ENCODE results near the gene GPBAR1. TPM values are rescaled to one million over a fixed set of nuclear protein-coding genes. Genes with fewer than 3 reads are reported as not detected.
A peak's percentile ranks its signal among the peaks of the same experiment; 100 is the strongest.
"Not testable (repeated sequence)": the region's sequence is repeated elsewhere in the genome, so short reads cannot be mapped to it uniquely, and the experiment has no call there.

GPBAR1 gene
- total RNA-seq, 1 experiment from 2014 or later, result not detected

DNA sequence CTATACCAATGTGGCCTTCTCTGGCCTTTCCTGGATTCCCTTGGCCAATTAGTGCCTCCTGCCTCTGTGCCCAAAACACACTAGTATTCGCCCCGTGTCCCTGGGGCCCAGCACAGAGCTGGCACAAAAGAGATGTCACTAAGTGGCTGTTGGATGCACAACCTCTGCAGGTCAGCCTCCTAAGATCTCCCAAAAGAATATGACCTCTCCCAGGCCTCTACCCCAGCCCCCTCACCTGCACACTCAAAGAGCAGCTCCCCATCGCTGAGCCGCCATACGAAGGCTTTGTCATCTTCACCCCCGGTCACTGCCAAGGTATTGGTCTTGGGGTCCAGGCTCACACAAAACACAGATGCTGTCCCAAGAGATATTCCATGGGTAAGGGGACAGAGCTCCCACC is 6.4 kb downstream of the GPBAR1 start:
- DNase-seq (ENCODE audit: low read depth), result no peak

DNA sequence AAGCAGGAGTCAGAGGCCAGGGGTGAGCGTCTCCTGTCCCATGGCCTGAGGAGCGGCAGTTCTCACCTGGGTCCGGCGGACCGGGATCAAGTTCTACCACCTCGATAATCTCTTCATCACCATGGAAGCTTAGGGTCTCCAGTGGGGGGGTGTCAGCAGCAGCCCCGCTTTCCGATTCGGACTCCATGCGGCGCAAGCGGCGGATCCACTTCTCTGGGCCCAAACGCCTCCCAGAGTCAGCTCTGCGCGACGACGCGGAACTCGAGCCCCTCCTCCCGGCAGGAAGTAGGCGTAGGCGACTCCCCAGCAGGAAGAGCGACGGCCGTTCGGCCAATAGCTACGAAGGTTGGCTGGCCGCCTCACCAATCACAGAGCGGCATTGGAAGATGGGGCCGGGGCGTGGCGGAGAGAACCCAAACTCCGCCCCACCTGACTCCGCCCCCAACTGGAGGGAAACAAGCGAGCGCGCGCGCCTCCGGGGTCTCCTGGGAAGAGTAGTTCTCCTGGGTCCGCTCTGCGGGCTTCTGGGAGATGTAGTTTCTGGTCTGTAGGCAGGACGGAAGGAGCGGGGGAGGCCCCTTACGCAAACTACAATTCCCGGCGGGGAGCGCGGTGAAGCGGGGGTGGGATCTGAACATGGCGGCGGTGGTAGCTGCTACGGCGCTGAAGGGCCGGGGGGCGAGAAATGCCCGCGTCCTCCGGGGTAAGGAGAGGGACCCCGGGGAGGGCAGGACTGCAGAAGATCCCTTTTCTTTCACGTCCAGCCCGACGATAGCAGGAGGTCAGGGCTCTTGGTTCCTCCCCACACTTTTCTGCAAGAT is 9.3 kb downstream of the GPBAR1 start, which contains the start of the genes AAMP and PNKD:
AAMP (minus strand) TSS at position 238 of the 821 bp plus-strand sequence; CDS start at position 187, 51 bp downstream.
PNKD (plus strand) TSS at position 620 of the 821 bp plus-strand sequence; CDS start at position 637, 17 bp downstream.
- peak; percentile 99 for DNase-seq (ENCODE audit: low read depth)

DNA sequence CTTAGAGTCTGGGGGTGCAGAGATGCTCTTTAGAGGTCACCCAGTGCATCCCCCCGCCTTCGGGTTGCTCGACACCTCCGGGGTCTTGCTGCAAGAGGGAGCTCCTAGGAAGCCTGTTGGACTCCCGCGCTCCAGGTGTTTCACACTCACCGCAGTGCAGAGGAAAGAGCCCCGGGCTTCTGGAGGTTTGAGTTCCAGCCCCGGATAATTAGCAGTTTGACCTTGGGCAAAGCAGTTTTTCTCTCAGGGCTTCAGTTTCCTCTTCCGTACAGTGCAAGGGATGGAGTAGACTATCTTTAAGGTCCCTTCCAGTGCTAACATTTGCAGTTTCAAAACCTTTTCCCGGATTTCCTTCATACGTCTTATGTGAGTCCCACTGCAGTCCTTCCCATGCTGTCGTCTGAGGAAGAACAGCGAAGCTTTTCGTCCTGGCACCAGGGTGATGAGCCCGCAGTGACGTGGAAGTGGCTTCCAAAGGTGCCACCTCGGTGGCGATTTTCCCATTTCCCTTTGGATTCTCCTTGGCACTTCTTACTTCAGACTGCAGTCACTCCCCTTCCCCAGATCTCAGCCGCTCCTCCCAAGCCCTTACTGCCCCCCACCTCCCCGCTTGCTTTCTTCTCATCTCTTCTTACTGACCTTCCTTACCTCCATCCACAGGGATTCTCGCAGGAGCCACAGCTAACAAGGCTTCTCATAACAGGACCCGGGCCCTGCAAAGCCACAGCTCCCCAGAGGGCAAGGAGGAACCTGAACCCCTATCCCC is 10.1 kb downstream of the GPBAR1 start:
- DNase-seq (ENCODE audit: low read depth), result no peak

DNA sequence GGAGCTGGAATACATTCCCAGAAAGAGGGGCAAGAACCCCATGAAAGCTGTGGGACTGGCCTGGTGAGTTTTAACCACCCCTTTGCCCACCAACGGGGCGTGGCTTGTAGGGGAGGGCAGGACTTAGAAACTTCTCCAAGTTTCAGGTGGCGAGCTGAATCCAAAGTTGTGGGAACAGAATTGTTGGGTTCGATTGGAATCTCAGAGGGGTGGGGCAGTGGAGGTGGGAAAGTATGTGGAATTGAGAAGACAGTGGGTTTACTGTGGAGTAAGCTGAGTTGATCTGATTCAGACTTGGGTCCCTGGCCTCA is 10.6 kb downstream of the GPBAR1 start:
- no peak for DNase-seq (ENCODE audit: low read depth)

DNA sequence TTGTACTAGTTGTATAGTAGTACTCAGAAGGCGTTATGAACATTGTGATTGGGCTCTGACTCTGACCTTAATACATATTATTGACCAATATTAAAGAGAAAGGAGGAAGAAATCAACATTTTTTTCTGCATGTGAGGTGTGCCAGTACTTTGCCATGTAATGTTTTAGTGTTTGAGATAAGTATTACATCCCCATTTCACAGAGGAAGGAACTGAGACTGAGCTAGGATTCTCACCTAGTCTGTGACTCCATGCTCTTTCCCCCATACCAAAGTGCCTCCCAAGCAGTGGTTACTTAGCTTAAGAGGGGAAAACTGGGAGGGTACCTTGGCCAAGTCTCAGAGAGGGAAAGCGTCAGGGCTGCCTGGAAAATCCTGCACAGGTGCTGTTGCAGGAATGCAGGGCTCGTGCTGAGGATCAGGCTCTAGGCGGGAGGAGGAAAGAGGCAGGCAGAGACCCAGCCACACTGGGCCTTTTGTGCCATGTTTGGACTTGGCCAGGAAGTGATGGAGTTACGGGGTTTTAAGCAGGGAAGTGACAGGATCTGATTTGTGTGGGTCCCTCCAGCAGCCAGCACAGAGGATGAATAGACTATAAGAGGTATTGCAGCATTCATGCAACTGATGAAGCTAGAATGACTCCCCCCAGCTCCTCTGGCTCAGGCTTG is 11.2 kb downstream of the GPBAR1 start:
- no peak for DNase-seq (ENCODE audit: low read depth)

DNA sequence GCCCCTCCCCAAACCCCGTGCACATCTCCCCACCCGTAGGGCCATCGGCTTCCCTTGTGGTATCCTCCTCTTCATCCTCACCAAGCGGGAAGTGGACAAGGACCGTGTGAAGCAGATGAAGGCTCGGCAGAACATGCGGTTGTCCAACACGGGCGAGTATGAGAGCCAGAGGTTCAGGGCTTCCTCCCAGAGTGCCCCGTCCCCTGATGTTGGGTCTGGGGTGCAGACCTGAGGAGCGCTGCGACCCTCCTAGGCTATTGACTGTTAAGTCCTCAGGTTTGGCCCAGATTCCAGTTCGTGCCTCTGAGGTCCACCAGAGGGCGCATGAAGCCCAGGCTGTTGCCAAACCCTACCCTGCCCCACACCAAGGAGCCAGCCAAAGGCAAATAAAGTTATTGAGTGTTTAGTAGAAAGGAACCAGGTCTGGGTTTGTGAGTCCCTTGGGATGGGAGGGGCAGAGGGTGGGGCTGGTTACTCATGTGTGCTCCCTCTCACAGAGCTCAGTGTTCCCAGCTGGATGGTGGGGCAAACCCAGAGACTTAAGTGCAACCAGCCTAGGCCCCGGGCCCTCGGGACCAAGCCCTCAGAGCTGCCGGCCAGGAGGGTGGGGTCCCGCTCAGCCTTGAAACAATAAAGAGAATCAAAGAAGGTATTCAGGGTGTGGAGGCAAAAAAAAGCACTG is 11.9 kb downstream of the GPBAR1 start:
- peak; percentile 90 for DNase-seq (ENCODE audit: low read depth)

DNA sequence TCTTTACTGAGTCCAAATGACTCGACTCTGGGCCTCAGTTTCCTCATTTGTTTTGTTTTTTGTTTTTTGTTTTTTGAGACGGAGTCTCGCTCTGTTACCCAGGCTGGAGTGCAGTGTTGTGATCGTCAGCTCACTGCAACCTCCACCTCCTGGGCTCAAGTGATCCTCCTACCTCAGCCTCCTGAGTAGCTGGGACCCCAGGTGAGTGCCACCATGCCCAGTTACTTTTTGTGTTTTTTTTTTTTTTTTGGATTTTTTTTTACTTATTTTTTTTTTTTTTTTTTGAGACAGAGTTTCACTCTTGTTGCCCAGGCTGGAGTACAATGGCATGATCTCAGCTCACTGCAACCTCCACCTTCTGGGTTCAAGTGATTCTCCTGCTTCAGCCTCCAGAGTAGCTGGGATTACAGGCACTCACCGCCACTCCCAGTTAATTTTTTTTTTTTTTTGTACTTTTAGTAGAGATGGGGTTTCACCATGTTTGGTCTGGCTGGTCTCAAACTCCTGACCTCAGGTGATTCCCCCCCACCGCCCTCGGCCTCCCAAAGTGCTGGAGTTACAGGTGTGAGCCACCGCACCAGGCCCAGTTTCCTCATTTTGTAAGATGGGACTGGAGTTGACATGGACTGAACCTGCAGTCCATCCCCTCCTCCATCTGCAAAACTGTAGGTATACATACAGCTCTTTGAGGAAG is 12.5 kb downstream of the GPBAR1 start:
- not testable (repeated sequence) for DNase-seq (ENCODE audit: low read depth)

DNA sequence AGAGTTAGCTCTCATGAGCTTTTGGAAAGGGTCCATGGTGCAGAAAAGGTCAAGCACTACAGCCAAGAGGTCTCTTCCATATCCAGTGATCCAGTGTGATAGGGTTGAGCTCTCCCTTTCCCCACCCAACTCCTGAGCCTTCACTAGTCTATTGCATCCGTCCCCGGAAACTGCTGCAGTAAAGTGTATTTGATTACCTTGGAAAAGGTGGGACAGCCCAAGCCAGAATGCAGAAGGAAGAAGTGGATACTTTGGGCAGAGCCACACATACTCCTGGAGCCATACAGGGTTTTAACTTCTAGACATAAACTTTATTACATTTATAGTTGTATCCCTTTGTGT is 13.1 kb downstream of the GPBAR1 start:
- no peak for DNase-seq (ENCODE audit: low read depth)

DNA sequence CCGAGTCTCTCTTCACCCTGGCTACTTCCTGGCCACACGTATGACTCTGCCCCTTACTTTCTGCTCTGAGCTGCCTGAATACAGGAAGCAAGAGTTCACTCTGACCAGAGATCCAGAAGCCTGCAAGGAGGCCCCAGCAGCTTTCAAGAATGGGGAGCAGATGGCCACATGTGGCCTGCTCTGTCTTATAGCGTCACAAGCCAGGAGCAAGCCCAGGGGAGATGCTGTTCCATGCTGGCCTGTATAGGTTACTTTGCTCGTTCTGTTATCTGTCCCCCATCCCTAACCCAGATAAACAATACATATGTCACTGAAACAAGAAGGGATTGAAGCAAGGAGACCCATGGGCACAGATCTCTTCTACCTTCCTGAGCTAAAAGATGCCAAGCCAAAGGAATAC is 13.8 kb downstream of the GPBAR1 start:
- DNase-seq (ENCODE audit: low read depth), result no peak

DNA sequence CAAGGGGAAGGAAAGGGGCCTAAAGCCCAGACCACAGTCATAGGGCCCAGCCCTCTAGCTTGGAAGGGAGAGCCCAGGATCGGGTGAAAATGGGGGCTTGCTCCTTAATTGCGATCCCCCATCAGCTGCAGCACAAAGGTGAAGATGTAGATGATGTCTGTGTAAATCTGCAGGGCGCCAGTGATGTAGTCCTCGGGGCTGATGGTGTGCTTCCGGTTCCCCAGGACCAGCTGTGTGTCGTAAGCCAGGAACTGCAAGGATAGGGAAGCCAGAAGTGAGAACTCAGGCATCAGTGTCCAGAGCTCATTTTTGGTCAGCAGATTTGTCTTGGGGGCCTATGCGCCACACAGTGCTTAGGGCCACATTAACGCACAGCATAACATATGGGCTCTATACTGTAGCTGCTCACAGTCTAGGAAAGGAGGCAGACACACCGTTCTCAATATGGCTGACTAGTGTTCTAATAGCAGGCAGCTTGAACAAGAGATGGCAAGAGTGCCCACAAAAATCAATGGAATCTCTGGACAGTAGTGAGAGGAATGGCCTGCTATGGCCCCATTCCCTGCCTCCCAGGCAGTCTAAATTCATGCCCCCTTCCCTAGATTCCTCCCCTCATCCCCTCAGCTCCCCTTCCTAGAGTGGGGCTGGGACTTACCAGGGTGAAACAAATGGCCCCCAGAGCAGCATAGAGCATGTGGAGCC is 14.7 kb downstream of the GPBAR1 start:
- no peak for DNase-seq (ENCODE audit: low read depth)

DNA sequence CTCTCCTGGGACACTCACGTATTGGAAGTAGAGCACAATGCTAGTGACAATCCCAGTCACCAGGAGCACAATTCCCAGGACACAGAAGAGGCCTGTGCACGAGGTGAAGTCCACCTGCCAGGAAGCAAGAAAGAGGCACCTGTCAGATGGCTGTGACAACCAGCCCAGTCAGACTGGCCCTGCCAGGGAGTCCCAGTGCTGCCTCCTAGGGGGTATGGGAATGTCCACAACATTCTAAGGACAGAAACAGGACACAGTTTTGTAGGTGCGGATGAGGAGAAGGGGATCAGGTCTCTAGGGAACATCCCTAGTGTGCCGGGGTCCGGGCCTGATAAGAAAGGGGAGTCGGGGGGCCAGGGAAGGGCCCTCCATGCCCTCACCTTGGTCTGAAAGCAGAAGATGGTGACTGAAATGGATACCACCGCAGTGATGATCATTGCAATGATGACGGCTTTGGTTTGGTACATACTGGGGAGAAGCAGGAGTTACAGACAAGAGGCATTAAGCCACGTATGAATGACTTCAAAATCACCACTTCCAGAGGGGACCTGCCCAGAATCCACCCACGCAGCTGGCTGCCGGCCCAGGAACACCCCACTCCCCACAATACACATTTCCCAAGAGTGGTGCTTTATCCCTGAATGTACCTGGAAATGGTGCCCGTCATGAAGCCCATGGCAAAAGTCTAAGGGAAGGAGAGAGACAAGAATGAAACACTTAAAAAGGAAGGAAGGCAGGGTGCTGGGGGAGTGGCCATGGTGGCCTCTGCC is 16.4 kb downstream of the GPBAR1 start:
- DNase-seq (ENCODE audit: low read depth), result no peak

DNA sequence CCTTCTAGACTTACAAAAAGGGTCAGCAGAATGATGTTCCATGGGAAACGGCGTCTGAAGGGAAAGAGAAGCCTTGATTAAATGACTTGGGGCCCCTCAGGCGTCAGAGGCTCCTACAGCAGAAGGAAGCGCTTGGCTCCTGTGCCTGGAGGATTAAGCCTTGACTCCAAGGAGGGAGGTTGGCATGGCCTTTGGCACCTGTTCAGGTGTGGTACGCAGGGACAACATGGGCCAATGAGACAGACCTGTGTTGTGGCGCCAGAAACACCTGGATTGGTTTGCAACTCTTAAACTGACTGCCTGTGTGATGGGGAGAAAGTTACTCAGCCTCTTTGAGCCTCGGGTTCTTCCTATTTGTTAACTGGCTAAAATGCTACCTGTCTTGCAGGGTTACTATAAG is 17.1 kb downstream of the GPBAR1 start:
- DNase-seq (ENCODE audit: low read depth), result no peak

DNA sequence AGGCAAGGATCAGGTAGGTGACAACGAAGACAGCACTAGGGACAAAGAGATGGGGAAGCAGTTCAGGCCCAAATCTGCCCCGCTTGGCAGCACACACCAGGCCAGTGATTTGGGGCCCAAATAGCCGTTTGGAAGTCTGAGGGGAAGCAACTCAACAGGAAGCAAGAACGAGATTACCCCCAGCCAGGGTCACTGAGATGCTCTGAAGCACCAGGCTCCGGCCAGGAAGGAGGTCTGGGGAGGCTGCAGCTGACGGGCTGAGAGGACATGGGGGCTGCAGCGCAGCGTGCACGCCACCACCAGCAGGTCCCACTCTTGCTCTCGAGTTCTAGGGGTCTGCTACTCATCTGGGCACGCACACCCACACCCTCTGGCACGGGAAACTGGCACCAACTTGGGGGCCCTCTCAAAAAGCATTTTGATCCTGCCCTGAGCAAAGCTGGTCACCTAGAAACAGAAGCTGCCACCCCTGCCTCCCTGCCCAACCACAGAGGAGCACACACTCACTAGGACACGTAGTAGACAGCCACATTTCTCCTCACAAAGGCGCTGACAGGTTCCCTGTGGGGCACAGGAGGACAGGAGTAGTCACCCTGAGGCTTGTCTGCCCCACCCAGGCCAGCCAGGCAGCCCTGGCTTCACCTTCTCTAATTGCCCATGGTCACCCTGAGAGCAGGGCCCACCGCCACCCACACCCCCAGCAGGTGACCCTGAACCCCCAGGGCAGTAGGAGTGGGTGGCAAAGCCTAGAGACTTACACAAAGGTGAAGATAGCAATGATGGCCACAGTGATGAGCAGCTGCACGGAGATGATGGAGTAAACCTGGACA is 17.9 kb downstream of the GPBAR1 start:
- no peak for DNase-seq (ENCODE audit: low read depth)

DNA sequence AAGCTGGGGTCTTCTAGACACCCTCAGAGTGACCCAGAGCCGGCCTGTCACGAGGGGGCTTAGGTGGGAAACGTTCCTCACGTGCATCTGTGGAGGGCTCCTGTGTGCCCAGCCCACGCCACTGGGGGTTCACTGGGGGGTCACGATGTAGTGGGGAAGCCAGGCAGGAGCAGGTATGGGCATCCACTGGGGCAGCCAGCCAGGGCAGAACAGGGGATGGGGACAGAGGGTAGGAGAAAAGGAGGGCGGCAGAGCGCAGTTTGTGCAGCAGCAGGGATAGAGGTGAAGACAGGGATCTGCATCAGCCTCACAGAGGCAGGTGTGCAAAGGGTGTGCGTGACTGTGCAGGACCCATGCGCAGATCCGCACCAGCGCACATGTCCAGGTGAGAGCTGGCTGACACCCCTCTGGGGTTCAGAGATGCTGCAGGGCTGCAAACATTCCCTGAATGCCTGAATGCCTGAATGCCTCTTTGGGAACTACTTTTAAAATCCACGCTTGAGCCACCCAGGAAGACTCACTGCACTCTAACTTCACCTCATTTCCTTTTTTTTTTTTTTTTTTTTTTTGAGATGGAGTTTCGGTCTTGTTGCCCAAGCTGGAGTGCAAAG is 19.6 kb downstream of the GPBAR1 start:
- no peak for DNase-seq (ENCODE audit: low read depth)

DNA sequence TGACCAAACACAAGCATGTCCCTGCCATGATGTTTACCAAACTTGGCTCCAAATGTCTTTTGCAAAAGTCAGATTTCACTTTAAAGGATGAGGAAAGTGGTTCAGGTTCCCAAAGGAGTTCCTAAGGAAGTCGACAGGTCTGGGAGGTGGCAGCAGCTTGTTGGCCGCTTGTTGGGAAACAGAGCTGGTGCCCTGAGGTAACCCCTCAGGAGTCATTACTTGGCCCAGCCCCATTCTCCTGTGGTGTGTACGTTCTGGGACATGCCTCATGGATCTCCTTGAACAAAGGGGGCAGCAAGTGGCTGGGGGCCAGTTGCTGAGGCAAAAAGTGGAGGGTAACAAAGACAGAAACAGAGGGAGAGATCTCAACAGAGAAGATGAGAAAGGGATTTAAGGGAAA is 20.6 kb downstream of the GPBAR1 start:
- no peak for DNase-seq (ENCODE audit: low read depth)

DNA sequence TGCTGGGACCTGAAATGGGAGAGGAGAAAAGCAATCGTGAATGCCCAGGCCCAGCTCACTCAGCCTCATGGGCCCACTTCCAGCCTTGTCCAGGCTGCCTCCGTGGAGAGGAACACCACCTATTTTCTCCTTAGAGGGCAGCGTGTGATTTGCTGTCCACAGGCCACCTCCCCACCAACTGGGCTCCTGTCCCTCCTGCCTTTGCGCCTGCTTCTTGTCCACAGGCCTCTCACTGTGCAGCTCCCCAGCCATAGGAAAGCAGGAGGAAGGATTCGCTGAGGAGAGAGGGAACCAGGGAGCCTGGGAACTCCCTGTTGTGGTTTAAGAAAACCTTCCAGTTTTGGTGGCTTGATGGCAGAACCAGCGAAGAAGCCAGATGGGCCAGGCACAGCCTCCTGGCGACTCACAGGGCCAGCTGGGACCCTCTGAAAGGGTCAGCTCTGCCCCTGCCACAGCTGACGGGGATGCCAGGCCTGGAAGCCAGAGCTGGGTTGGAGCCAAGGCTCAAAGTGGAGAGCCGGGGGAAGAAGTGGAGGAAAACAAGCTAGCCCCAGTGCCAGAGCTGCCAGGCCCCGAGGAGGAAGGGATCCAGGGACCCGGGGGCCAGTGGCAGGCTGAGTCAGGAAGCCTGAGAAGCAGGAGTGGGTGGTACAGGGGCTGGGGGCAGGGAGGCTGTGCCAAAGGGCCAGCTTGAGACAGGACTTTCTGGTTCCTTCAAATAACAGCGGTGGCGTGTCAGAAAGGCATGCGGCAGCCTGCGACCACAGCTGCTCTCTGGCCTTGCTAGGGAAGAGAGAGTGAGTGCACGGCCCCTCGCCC is 21.6 kb downstream of the GPBAR1 start:
- peak; percentile 65 for DNase-seq (ENCODE audit: low read depth)

DNA sequence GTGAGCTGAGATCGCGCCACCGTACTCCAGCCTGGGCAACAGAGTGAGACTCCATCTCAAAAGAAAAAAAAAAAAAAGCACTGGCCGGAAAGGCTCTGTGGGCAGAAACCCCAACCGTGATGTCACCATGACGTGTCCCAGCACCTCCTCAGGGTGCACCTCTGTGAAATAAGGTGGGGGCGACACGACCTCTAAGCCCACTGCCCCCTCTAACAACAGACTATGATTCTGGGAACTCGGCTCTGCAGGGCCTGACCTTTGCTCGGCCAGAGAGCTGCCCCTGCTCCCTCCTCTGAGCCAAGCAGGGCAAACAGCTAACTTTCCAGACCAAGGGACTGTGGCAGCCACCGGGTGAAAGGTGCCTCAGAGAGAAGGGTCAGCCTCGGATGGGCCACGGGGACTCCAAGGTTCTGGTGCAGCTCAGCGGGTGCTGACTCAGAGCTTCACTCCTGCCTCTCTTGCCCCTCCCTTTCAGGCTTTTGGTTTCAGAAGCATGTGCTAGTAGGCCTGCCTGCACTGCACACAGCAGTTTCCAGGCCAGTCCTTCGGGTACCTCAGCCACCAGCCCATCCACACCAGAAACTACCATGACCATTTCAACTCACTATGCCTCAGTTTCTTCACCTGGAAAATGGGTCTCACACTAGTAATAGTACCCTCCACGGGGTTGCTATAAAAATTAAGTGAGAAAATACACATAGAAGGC is 23.4 kb downstream of the GPBAR1 start:
- DNase-seq (ENCODE audit: low read depth), result peak; percentile 84
